Glomerular visceral epithelial cell (primary cell): ENCODE measurements around the gene DLG3.
"Not testable (repeated sequence)": the region's sequence is repeated elsewhere in the genome, so short reads cannot be mapped to it uniquely, and the experiment has no call there.

ENCODE experiments used
- DNase-seq: peaks from one replicate; pipeline ENCODE4 v3.0.0-alpha.2; 2016; ENCODE audit errors: extremely low spot score

DLG3 gene

DNA sequence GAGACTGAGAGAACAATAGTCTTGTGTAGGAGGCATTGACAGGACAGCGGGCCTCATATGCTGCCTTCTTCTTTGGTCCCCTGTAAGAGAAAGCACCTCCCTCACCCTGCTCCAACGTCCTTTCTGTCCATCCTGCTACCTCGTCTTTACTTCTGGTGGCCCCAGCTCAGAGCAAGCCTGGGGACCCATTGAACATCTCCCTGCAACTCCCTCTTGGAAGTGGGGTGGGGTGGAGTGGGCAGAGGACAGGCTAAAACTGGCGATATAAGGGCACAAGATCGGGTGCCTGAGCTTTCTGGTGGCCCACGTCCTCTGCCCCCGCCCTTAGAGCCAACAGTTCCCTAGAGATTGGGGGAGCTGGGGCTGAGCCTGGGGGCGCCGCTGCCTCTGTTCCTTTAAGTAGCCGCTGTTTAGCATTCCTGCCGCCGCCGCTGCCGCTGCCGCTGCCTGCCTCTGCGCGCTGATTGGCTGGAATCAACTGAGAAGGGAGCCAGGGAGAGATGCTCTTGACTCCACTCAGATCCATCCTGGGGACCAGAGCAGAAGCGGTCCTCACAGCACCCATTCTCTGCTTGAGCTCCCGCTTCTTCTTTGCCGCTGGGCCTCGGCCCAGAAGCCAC is at the start of gene DLG3:
DLG3 (plus strand) TSS at position 510 of the 620 bp plus-strand sequence. CDS start 367 bp downstream, outside the sequence.
- peak; percentile 29 for DNase-seq

DNA sequence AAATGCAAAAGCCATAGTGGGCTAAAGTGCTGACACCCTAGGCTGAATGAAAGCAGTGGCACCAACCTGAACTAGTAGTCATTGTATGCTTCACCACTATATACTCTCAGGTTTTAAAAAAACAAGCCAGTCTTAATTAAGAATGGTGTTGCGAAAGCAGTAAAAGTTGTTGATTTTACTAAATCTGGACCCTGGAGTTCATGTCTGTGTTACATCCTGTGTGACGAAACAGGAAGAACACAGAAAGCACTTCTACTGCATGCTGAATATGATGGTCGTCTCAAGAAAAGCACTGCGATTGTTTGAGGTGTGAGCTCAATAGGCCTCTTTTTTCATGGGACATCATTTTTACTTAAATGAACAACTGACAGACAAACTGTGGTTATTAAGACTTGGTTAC is 45.7 kb upstream of the DLG3 start:
- no peak for DNase-seq

DNA sequence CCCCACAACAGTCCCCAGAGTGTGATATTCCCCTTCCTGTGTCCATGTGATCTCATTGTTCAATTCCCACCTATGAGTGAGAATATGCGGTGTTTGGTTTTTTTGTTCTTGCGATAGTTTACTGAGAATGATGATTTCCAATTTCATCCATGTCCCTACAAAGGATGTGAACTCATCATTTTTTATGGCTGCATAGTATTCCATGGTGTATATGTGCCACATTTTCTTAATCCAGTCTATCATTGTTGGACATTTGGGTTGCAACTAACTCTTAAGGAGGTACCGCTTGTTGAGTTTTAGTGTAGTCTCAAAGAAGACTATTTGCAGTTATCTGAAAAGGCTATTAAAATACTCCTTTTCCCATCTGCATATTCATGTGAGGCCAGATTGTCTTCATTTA is 44.5 kb upstream of the DLG3 start:
- DNase-seq = not testable (repeated sequence)

DNA sequence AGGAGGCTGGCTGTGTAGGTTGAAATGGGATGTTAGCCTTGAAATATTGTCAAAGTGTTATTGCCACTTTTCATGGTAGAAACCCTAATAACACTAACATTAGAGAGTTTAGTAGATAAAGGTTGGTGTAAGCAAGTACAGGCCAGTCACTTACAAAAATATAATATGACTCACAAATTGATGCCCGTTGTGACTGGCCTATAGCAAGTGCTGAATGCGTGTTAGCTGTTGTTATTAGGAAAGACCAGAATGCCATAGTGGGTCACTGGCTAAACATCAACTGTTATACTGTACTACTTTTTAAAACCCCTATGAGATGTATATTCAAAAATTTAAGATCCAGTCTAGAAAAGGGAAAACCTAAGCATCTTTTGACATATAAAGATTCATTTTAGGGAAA is 41.9 kb upstream of the DLG3 start:
- DNase-seq = no peak

DNA sequence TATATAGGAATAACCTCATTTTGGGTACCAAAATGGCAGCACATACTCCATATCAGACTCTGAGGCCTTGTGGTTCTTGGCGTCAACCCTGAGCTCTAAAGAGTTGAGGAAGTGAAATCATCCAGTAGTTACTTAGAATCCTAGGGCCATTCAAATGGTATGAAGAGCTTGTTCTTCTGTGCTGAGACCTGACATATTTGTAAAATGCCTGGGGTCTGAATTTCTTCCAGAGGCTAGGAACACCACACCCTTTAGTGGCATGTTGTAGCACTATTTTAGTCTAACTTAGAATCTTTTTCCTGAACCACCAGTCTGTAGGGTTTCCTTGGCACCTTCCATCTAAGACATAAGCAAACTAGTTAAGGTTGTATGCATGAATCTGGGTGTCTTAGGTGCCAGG is 39.6 kb upstream of the DLG3 start:
- DNase-seq = no peak

DNA sequence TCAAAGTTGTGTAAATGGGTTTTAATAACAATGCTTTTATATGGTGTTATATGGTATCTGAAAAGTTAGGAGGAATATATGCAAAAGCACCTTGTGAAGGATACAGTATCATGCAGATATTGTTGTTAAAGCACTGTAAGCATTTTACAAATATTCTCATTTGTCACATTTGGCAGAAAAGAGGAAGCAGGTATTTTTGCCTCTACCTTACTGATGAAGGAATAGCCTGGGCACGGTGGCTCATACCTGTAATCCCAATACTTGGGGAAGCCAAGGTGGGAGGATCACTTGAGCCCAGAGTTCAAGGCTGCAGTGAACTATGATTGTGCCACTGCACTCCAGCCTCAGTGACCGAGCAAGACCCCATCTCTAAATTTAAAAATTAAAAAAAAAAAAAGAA is 33.7 kb upstream of the DLG3 start:
- no peak for DNase-seq

DNA sequence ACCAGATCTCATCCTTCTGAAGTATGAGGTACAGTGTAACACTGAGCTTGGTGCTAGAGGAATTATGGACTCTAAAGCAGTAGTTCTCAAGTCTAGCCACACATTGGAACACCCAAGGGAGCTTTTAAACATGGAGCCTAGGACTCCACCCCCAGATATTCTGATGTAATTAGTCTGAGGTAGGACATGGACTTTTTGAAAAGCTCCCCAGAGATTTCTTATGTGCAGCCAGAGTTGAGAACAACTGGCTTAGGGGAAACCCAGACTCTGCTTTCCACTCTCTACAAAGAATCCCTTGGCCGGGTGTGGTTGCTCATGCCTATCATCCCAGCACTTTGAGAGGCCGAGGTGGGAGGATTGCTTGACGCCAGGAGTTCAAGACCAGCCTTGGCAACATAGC is 33.2 kb upstream of the DLG3 start:
- DNase-seq = no peak

DNA sequence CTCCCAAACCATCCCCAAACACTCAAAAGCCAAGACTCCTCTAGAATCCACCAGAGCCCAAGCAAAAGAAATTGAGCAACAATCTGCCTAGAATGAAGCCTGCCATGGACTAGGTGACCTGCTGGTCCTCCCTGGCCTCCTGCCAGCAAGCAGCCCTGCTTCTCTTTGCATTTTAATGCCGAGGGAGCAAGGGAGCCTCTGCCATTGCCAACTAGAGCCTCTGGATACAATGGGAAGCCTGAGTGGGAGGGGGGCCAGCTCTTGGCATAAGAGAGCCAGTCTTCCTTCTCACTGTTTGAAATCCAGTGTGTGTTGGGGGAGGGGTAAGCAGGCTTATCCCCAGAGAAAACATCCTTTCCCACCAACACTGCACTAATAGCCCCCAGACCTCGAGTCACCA is 23.0 kb upstream of the DLG3 start:
- no peak for DNase-seq

DNA sequence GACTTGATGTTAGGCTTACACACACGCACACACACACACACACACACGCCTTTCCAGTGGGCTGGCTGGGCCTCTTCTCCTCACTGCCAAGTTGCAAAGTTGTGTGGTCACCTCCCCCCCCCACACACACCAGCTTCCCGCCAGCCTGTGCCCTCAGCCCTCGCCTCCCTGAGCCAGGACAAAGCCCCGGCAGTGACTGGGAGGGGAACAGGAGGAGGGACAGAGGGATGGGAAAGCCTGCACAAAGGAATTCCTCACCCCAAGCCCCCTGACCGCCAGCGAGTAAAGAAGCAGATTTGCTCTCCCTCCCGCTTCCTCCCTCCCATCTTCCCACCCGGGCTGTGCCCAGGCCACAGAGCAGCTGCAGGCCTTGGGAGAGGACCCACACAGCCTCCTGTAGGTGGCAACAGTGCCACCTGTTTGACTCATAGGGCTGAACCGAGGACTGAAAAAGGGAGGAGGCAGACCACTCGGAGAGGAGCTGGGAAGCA is 21.7 kb upstream of the DLG3 start, which contains the start of gene GDPD2:
GDPD2 (plus strand) TSS at position 464 of the 491 bp plus-strand sequence. CDS start 1,671 bp downstream, outside the sequence.
- peak; percentile 39 for DNase-seq

DNA sequence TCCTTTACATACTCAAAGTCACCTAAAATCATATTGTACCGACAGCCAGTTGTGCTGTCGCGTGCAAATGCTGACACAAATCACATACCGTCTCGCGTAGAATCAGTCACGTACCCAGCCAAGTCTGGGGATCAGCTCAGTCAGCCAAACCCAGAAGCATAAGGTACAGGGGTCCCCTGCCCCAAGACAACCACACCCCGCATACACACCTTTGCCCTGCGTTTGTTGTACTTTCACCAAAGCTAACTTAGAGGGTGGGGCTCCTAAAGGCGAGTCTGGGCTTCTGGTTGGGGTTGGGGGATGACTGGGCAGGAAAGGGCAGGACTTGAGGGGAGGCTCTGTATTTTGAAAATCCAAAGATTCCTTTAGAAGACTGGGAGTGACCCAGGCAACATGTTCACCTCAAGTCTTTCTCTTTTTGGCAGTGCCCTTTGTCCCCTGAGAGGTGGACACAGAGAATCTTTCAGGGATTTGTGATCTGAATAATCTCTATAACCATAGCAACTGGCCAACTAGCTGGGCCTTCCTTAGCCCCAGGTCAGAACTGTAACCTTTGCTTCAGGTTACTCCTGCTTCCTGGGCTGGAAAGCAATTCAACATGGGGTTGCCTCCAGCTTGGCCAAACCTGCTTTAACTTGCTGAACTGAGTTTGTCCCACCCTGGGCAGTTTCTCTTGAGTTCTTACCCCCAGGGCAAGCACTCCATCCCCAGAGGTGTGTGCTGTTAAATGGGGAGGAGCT is 20.5 kb upstream of the DLG3 start:
- DNase-seq = no peak

DNA sequence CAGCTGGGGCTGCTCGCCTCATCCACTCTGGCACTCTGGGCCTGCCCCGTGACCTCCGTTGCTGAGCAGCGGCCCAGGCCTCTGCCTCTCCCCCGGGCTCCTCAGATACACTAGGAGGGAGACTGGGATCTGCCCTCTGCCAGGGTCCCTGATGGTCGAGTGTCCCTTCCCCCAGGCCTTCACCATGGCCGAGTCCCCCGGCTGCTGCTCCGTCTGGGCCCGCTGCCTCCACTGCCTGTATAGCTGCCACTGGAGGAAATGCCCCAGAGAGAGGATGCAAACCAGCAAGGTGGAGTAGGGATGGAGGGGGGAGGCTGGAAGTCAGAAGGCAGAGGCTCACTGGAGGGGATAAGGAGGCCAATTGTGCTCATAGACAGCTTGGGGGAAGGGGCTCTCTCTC is 19.8 kb upstream of the DLG3 start:
- DNase-seq = no peak

DNA sequence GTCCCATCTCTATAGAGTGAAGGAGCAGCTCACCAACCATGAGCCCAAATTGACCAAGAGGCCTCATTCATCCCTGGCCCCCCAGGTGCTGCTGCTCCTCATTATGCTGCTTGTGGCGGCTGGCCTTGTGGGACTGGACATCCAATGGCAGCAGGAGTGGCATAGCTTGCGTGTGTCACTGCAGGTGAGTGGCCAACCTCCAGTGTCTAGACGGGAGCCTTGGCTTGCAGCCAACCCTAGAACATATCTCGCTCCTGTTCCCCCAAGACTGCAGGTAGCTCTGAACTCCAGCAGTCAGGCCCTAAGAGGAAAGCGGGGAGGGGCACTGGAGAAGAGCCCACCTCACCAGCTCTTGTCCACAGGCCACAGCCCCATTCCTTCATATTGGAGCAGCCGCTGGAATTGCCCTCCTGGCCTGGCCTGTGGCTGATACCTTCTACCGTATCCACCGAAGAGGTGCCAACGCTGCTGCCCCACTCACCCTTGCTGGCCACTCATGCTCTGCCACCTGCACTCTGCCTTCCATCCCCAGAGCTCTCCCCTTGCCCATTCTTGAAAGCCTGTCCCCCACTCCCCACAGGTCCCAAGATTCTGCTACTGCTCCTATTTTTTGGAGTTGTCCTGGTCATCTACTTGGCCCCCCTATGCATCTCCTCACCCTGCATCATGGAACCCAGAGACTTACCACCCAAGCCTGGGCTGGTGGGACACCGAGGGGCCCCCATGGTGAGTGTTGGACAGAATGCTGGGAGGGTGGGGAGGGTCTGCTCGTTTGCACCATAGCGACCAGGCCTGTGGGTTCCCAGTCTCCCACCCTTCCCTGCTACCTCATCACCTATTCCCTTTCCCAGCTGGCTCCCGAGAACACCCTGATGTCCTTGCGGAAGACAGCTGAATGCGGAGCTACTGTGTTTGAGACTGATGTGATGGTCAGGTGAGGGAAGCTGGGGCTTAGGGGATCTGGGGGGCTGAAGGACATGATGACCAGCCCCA is 18.1 kb upstream of the DLG3 start:
- DNase-seq = no peak

DNA sequence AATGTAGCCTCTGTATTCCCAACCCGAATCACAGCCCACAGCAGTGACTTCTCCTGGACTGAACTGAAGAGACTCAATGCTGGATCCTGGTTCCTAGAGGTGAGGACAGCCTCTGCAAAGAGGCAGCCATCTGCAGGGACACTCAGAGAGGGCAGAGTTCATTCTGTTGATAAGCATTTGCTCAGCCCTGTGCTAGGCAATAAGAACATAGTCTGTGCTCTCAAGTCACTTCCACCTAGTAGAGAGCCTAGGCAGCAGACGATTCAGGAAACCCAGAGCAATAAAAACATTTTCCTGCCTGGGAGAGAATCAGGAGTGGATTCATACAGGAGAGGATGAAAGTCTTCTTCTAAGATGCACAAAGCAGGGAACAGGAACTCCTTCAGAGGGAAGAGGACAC is 17.3 kb upstream of the DLG3 start:
- DNase-seq = no peak

DNA sequence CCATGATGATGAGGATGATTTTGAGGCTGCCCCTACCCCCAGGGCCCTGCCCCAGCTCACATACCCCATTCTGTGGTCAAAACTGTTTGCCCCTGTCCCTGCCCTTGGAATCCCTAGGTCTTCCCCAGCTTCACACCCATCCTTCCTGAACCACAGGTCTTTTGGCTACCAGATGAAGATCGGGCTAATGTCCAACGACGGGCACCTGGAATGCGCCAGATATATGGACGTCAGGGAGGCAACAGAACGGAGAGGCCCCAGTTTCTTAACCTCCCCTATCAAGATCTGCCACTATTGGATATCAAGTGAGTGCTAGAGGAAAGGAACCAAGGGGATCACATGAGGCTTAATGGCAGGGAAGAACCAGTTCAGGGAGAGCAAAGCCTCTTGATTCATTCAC is 14.9 kb upstream of the DLG3 start:
- DNase-seq = no peak

DNA sequence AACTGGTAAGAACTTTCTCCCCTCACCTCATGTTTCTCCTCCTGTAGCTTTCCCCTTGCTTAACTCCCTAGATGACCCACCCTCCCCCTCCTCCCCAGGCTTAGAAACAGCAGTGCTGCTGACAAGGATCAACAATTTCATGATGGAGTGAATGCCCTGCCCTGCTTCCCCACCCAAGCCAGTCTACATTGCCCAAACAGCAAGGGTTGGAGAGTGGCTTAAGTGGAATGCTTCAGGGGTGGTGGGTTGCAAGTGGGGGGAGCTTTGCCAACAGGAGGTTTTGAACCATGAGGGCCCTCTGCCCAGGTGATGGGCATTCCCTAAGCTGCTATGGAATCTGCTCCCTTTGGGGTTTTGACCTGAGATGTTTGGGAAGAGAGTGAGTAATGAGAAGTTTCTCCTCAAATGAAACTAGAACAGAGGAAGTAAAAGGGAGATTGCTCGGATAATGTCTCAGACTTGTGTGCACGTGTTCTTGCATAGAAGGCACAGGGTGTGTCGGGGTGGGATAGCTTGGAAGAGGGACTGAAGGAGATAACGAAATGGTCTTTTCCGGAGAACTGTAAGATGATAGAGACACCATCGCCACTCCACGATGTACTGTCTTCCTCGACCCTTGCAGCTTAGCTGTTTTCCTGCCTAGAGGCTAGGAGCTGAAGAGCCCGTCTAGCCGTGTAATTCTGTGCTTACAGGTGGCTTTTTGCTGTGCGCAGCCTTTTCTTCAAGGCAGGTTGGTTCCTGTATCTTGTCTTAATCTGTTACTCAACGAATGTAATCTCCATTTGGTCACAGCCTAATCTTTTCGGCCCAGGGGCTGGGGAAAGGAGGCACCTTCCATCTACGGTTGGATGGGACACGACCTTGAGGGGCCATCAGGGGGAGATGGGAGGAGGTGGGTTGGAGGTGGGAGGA is 11.4 kb upstream of the DLG3 start:
- DNase-seq = no peak

DNA sequence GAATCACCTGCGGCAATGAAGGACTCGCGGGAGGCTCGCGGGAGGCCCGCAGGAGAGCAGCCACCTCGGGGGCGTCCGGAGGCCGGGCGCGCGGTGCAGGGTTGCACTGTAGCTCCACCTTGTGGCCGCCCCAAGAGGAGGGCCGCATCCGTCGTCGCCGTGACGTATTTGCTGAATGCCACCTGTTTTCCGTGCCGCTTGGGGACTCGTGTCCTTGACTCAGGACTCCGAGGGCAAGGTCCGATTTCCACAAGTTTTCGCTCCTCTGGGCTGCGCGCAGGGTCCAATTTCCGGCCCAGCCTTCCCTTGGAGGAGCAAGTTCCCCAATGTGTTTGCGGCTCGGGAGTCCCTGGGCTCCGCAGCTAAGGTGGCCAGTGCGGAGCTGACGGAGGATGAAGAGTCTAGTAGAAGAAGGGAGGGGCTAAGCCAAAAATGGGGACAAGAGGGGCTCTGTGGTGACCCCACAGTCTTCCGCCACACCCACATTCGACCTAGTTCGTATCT is 10.7 kb upstream of the DLG3 start:
- peak; percentile 54 for DNase-seq

DNA sequence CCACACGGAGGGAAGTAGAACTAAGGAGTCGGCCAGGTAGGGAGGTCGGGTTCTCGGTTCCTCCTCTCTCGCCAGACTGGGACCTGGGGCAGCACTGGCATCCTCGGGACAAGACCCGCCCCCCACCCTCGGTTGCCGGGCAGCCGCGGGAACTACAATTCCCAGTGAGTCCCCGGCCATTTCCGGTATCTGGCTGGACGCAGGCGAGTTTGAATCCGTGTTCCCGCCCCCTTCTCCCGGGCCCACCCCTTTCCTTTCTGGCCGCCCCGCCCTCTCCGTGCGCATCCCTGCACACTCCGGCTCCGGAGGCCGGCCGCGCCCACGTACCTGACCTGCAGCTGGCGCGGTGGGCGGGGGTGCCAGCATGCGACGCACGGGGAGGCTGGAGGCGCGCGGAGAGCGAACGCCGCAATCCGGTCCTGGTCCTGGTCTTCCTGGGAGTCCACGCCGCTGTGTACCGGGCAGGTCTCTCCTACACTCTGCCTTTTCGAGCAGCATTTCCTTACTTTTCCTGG is 10.2 kb upstream of the DLG3 start:
- DNase-seq = peak; percentile 85

DNA sequence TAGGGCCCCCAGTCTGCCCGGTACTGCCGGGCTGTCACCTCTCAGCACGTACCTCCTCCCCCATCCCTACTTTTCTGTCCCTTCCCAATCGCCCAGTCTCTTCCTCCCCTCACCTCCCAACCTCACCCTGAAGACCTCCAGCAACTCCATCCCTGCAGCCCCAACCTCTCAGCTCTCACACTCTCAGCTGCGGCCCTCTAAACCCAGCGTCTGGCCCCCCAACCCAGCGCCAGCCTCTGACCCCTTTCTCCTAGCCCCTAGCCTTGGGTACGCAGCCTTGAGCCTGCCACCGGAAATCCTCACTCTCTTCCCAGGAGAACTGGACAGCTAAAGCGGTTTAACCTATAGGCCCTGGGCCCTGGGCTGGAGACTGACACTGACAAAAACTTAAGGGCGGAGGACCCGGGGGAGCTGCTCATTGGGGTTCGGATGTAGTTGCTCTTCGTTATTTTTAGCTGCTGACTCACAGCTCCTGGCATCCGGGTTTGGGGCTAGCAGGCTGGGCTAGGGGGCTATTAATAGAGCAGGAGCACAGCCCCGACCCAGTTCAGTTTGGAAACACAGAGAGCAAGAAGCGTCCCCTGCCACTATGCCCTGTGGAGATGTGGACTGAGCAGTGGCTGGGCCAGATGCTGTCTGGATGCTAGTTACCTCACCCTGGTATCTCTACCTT is 9.6 kb upstream of the DLG3 start:
- DNase-seq = peak; percentile 15

DNA sequence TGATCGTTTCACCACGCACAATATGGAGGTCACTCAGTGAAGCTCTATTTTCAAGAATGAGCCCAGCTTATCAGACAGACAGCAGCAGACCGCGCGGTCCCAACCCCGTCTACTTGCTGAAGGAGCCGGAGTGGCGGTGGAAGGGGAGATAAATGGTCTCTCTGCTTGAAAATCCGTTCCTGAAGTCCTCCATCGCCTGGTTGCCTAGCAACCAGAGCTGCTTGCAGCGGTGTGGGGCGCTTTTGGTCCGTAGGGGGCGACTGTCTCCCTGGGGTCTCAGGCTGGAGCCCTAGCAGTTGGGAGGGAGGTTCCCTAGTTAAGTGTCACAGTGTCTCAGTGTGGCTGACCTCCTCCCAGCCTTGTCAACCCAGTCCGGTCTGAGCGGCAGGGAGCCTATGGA is 8.3 kb upstream of the DLG3 start:
- no peak for DNase-seq

DNA sequence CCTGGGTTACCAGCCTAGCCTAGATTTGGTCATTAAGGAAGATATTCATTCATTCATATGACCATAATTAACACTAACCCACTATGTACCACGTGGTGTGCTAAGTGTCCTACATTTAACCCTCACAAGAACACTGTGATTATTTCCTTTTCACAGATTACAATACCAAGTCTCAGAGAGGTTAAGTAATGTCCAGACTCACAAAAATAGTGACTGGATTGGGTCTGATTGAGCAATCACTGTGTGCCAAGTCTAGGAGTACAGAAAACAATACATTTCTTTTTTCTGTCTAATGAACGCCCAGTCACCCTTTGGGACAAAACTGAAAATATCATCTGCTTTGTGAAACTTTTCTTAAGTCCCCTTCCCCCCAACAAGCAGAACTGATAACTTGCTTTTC is 7.6 kb upstream of the DLG3 start:
- no peak for DNase-seq
